GM12878 (cell line): ENCODE results near the gene ROBO1. TPM values are rescaled to one million over a fixed set of nuclear protein-coding genes. Genes with fewer than 3 reads are reported as not detected.

Experiments used
- ATAC-seq: fragments of 200-7000 bp; cut with Tn5 transposase; 3 replicates; pipeline ENCODE4 v1.9.1; 2020; ENCODE audit warnings: mild to moderate bottlenecking, moderate library complexity
- BruUV-seq: library from RNA; stranded (reverse); fragments of 400-500 nt; replicated peaks from 2 replicates; lab custom pipeline; 2021; lab: Mats Ljungman, UMichigan
- CTCF ChIA-PET: fragments of 300-600 bp; sonication (Branson Sonifier 250); formaldehyde crosslinking; extraction: SDS; loops from one replicate; lab custom pipeline; 2021; ENCODE audit warnings: inconsistent platforms; lab: Yijun Ruan, JAX
- POLR2A ChIA-PET: fragments of 350-600 bp; formaldehyde crosslinking; extraction: SDS; loops from one replicate; lab custom pipeline; 2021; ENCODE audit warnings: inconsistent platforms; lab: Charles Lee
- RAD21 ChIA-PET: fragments of 300-600 bp; sonication (Branson Sonifier 250); formaldehyde crosslinking; loops from one replicate; lab custom pipeline; 2023; ENCODE audit warnings: antibody characterized with exemption; ENCODE audit not compliant: unreplicated experiment; lab: Charles Lee
- SMC1A ChIA-PET: fragments of 300-600 bp; sonication (Branson Sonifier 250); formaldehyde crosslinking; loops from one replicate; lab custom pipeline; 2023; ENCODE audit not compliant: unreplicated experiment, uncharacterized antibody; lab: Charles Lee
- DNase-seq: peaks from one replicate; pipeline ENCODE4 v3.0.0-alpha.2; 2011; ENCODE audit warnings: low read depth, low spot score
- FAIRE-seq: peaks from 3 replicates; lab custom pipeline; 2011; peaks lifted over from hg19 to GRCh38; lab: Jason Lieb, UNC
- H2AFZ ChIP-seq: 2 replicates; pipeline ENCODE4 v1.6.0; 2011; ENCODE audit warnings: low read depth, low read length, control low read depth; ENCODE audit not compliant: control insufficient read depth
- H3K27ac ChIP-seq: 2 replicates; pipeline ENCODE4 v1.5.1; 2011; ENCODE audit warnings: control low read depth; ENCODE audit not compliant: control insufficient read depth, insufficient read depth
- H3K27me3 ChIP-seq, 2 experiments: replicated peaks in 1 of 2; 2 replicates each; pipeline versions ENCODE4 v1.6.0 to v1.6.1; 2011; ENCODE audit warnings: low read length in 1 of 2; ENCODE audit not compliant: control insufficient read depth in 2 of 2, insufficient read depth in 2 of 2
- H3K36me3 ChIP-seq, 2 experiments: 2 replicates each; pipeline ENCODE4 v1.5.1; 2011; ENCODE audit warnings: low read length in 1 of 2; ENCODE audit not compliant: control insufficient read depth in 2 of 2, insufficient read depth in 2 of 2
- H3K4me1 ChIP-seq: 2 replicates; pipeline ENCODE4 v1.6.1; 2011; ENCODE audit warnings: mild to moderate bottlenecking, low read length, moderate library complexity, mixed read lengths; ENCODE audit not compliant: control insufficient read depth, insufficient read depth
- H3K4me2 ChIP-seq: 2 replicates; pipeline ENCODE4 v1.6.0; 2011; ENCODE audit warnings: control low read depth; ENCODE audit not compliant: control insufficient read depth, insufficient read depth
- H3K4me3 ChIP-seq: fragments of 200-600 bp; sonication (generic); 2 replicates; pipeline ENCODE4 v1.5.1; 2016
- H3K79me2 ChIP-seq: 2 replicates; pipeline ENCODE4 v1.6.0; 2011; ENCODE audit warnings: low read length; ENCODE audit not compliant: control insufficient read depth, insufficient read depth
- H3K9ac ChIP-seq: 2 replicates; pipeline ENCODE4 v1.8.0; 2011; ENCODE audit warnings: low read length, control low read depth, mixed read lengths; ENCODE audit not compliant: control insufficient read depth, insufficient read depth
- H3K9me3 ChIP-seq: replicated peaks from 3 replicates; pipeline ENCODE4 v1.5.1; 2011; ENCODE audit warnings: mild to moderate bottlenecking, low read length; ENCODE audit not compliant: control insufficient read depth, insufficient read depth
- H4K20me1 ChIP-seq: 2 replicates; pipeline ENCODE4 v1.6.0; 2011; ENCODE audit not compliant: control insufficient read depth, insufficient read depth
- CBFB ChIP-seq: IDR thresholded peaks from 2 replicates; pipeline ENCODE4 v1.6.1; 2016; ENCODE audit warnings: antibody characterized with exemption, low read depth
- E2F8 ChIP-seq: fragments of 450-650 bp; IDR thresholded peaks from 2 replicates; pipeline ENCODE4 v1.6.1; 2018; ENCODE audit warnings: mild to moderate bottlenecking, low read depth, moderate library complexity; ENCODE audit not compliant: partially characterized antibody
- E4F1 ChIP-seq: fragments of 450-650 bp; IDR thresholded peaks from 2 replicates; pipeline ENCODE4 v1.6.1; 2018; ENCODE audit warnings: borderline replicate concordance, mild to moderate bottlenecking; ENCODE audit not compliant: partially characterized antibody
- EP300 ChIP-seq, 2 experiments: fragments of 150-350 bp in 1 of 2; IDR thresholded peaks; 2 replicates each; pipeline ENCODE4 v1.6.1; 2011 to 2012; ENCODE audit warnings: low read depth in 2 of 2, low read length in 2 of 2, borderline replicate concordance in 1 of 2, improper control_type of control experiment in 1 of 2, inconsistent platforms in 1 of 2; ENCODE audit not compliant: control insufficient read depth in 1 of 2
- IKZF2 ChIP-seq, 2 experiments: fragments of 450-650 bp; IDR thresholded peaks; 2 replicates each; pipeline ENCODE4 v1.6.1; 2017; ENCODE audit warnings: mild to moderate bottlenecking in 2 of 2, moderate library complexity in 2 of 2
- MYC ChIP-seq: IDR thresholded peaks from 2 replicates; pipeline ENCODE4 v1.6.1; 2011; ENCODE audit warnings: mild to moderate bottlenecking, low read length, moderate library complexity, inconsistent platforms; ENCODE audit not compliant: insufficient read depth, insufficient replicate concordance, insufficient read length, severe bottlenecking
- PRDM15 ChIP-seq: fragments of 450-650 bp; formaldehyde crosslinking; IDR thresholded peaks from 2 replicates; pipeline ENCODE4 v1.4.0; 2020; ENCODE audit warnings: mild to moderate bottlenecking, moderate library complexity
- TBL1XR1 ChIP-seq: IDR thresholded peaks from 2 replicates; pipeline ENCODE4 v1.6.1; 2012; ENCODE audit warnings: low read depth, low read length, improper control_type of control experiment
- USF2 ChIP-seq: IDR thresholded peaks from 2 replicates; pipeline ENCODE4 v1.6.1; 2011; ENCODE audit warnings: low read depth, low read length, improper control_type of control experiment, borderline replicate concordance
- ZBTB33 ChIP-seq: fragments of 450-650 bp; IDR thresholded peaks from 2 replicates; pipeline ENCODE4 v1.6.1; 2017; ENCODE audit warnings: mild to moderate bottlenecking
- ZNF24 ChIP-seq: fragments of 450-650 bp; IDR thresholded peaks from 2 replicates; pipeline ENCODE4 v1.6.1; 2017; ENCODE audit warnings: antibody characterized with exemption, mild to moderate bottlenecking
- ZNF274 ChIP-seq: IDR thresholded peaks from one replicate; pipeline ENCODE4 v1.8.0; 2011; ENCODE audit not compliant: insufficient read length, insufficient read depth
- WGBS: methylation state at CpG from one replicate; pipeline ENCODE4 v1.1.6; 2016; ENCODE audit warnings: low lambda C conversion rate; ENCODE audit not compliant: insufficient replicate concordance, insufficient coverage; ENCODE audit errors: missing lambda C conversion rate; 5-methylcytosine and 5-hydroxymethylcytosine counted together
- in situ Hi-C: fragments of 300-500 bp; cut with MboI; formaldehyde crosslinking; loops from 9 replicates; pipeline ENCODE4 v1.14.3; 2018; ENCODE audit warnings: mixed read lengths
- intact Hi-C: fragments of 100-400 bp; cut with micrococcal nuclease; formaldehyde crosslinking; loops from one replicate; pipeline ENCODE4 v1.14.2; 2022; ENCODE audit not compliant: unreplicated experiment
- polyA plus RNA-seq, 11 experiments: library from polyadenylated mRNA; depleted of rRNA in 4 of 11; unstranded in 6 of 11; stranded (reverse) in 5 of 11; fragments of >200 nt; fragmentation: Nextera tagmentation in 4 of 11; fragmentation: Illumina TruSeq in 1 of 11; extraction: Ambion mirVana in 4 of 11; extraction: Trizol in 1 of 11; gene quantifications; 1 replicate in 1 of 11; 2 replicates in 10 of 11; pipeline versions ENCODE4 v1.2.1 to v1.2.3, GENCODE V29; 2011 to 2016; ENCODE audit warnings: inconsistent platforms in 2 of 11, missing spikeins in 2 of 11, low read depth in 1 of 11
- total RNA-seq, 4 experiments: library from RNA; depleted of rRNA in 3 of 4; stranded (reverse); fragments of >200 nt in 3 of 4; fragmentation: Illumina TruSeq in 1 of 4; extraction: Trizol in 1 of 4; gene quantifications; 2 replicates each; pipeline versions ENCODE4 v1.2.1 to v1.2.3, GENCODE V29; 2013 to 2021

The ROBO1 gene
- total and polyA plus RNA-seq, 10 of the 15 experiments (the other 5 are each of a cell fraction or from before 2014, with no cell fraction given), result 0.29 to 46.5 (median 1.2) TPM

- Histone ChIP-seq H3K79me2 (no peaks in the 10 kb centered on the region), H3K9ac (no peak overlapping the region), H3K27ac (no peak overlapping the region), H3K4me2 (no peak overlapping the region), H3K27me3 (no peaks in the 10 kb centered on the region), H3K4me3 (no peak overlapping the region), H2AFZ (no peak overlapping the region), H3K36me3 (no peaks in the 10 kb centered on the region), H3K4me1 (no peaks in the 10 kb centered on the region), H3K9me3 (no peaks in the 10 kb centered on the region), H4K20me1 (no peaks in the 10 kb centered on the region)
- 37% methylated on average over 3 of the region's 3 CpGs for WGBS
- CTCF ChIA-PET, result no interaction called here
- SMC1A ChIA-PET, result no interaction called here
- RAD21 ChIA-PET, result no interaction called here
- in situ Hi-C loops (no loop called here), intact Hi-C loops (no loop called here)
- no peak for DNase-seq
- no peak for FAIRE-seq
- no peak for ATAC-seq
- BruUV-seq, result no TSS peak
- POLR2A ChIA-PET, result no interaction called here
- TF ChIP-seq TBL1XR1, result no peak
- TF ChIP-seq E2F8, result no peak
- TF ChIP-seq PRDM15, result no peak
- no peak for TF ChIP-seq IKZF2 (IDR thresholded peaks at IDR 0.05)
- TF ChIP-seq MYC, result no peak
- no peak for TF ChIP-seq CBFB
- no peak for TF ChIP-seq ZNF274
- no peak for TF ChIP-seq EP300 (IDR thresholded peaks at IDR 0.05; ENCODE audit: borderline replicate concordance in 1 of 2, control insufficient read depth in 1 of 2, low read depth in 2 of 2, low read length in 2 of 2)
- TF ChIP-seq ZBTB33, result no peak
- TF ChIP-seq USF2, result no peak
- TF ChIP-seq ZNF24, result no peak
- no peak for TF ChIP-seq E4F1
Measured at GRCh38 chr3:79204351-79204750, 563.4 kb downstream of the ROBO1 start.
